ENCODE measurements around the gene E2F2.

- no peak for TF ChIP-seq CHD2 (IDR thresholded peaks at IDR 0.05; ENCODE audit: low read length, partially characterized antibody)
- TF ChIP-seq JUND (IDR thresholded peaks at IDR 0.05): no peak
- TF ChIP-seq, protein P1, sequence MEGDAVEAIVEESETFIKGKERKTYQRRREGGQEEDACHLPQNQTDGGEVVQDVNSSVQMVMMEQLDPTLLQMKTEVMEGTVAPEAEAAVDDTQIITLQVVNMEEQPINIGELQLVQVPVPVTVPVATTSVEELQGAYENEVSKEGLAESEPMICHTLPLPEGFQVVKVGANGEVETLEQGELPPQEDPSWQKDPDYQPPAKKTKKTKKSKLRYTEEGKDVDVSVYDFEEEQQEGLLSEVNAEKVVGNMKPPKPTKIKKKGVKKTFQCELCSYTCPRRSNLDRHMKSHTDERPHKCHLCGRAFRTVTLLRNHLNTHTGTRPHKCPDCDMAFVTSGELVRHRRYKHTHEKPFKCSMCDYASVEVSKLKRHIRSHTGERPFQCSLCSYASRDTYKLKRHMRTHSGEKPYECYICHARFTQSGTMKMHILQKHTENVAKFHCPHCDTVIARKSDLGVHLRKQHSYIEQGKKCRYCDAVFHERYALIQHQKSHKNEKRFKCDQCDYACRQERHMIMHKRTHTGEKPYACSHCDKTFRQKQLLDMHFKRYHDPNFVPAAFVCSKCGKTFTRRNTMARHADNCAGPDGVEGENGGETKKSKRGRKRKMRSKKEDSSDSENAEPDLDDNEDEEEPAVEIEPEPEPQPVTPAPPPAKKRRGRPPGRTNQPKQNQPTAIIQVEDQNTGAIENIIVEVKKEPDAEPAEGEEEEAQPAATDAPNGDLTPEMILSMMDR (IDR thresholded peaks at IDR 0.05): no peak; the same call in 1 of the 2 replicates
- no peak for TF ChIP-seq MXI1 (IDR thresholded peaks at IDR 0.05; ENCODE audit: low read depth, low read length)
- TF ChIP-seq EZH2phosphoT487 (IDR thresholded peaks at IDR 0.05; ENCODE audit: borderline replicate concordance, low read depth): no peak
- TF ChIP-seq, protein P2, sequence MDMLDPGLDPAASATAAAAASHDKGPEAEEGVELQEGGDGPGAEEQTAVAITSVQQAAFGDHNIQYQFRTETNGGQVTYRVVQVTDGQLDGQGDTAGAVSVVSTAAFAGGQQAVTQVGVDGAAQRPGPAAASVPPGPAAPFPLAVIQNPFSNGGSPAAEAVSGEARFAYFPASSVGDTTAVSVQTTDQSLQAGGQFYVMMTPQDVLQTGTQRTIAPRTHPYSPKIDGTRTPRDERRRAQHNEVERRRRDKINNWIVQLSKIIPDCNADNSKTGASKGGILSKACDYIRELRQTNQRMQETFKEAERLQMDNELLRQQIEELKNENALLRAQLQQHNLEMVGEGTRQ (IDR thresholded peaks at IDR 0.05; ENCODE audit: borderline replicate concordance, low read depth, low read length): no peak
These were observed 3.2 kb downstream of the E2F2 start for GRCh38 chr1:23527900-23528249.

Data from SK-N-SH (cell line).